Naive thymus-derived CD4-positive, alpha-beta T cell (primary cell): Measurements from ENCODE around the gene HTR6. TPM values are rescaled to one million over a fixed set of nuclear protein-coding genes. Genes with fewer than 3 reads are reported as not detected.

Experiments
- ATAC-seq: fragments of 150-1000 bp; cut with Tn5 transposase; 2 replicates; pipeline ENCODE4 v1.10.0; 2021; ENCODE audit warnings: mild to moderate bottlenecking, moderate library complexity
- CTCF ChIA-PET: fragments of 350-600 bp; sonication (Branson Sonifier 250); formaldehyde crosslinking; loops from one replicate; lab custom pipeline; 2021; ENCODE audit warnings: antibody characterized with exemption; lab: Charles Lee
- POLR2A ChIA-PET: fragments of 350-600 bp; sonication (Branson Sonifier 250); formaldehyde crosslinking; loops from one replicate; lab custom pipeline; 2021; ENCODE audit warnings: antibody characterized with exemption, inconsistent platforms; lab: Charles Lee
- DNase-seq, 9 donors: peaks; one replicate each; pipeline versions ENCODE4 v3.0.0 to v3.0.0-alpha.2; 2020 to 2022; ENCODE audit warnings: mixed read lengths in 1 of 9
- H3K27ac ChIP-seq: one replicate; pipeline ENCODE4 v1.7.0; 2013; ENCODE audit warnings: mild to moderate bottlenecking, low read depth, low read length, moderate library complexity
- H3K27me3 ChIP-seq, 2 donors: one replicate each; pipeline ENCODE4 v1.7.0; 2013; ENCODE audit warnings: low read length in 2 of 2, mild to moderate bottlenecking in 2 of 2, moderate library complexity in 2 of 2; ENCODE audit not compliant: control insufficient read depth in 2 of 2, insufficient read depth in 2 of 2
- H3K36me3 ChIP-seq, 3 experiments: 1 replicate in 2 of 3; 2 replicates in 1 of 3; pipeline ENCODE4 v1.7.0; 2013; ENCODE audit warnings: low read length in 3 of 3, mild to moderate bottlenecking in 3 of 3, moderate library complexity in 1 of 3; ENCODE audit not compliant: insufficient read depth in 3 of 3, control insufficient read depth in 2 of 3
- H3K4me1 ChIP-seq, 2 donors: one replicate each; pipeline ENCODE4 v1.7.0; 2013; ENCODE audit warnings: low read length in 2 of 2, mild to moderate bottlenecking in 2 of 2, moderate library complexity in 1 of 2; ENCODE audit not compliant: control insufficient read depth in 2 of 2, insufficient read depth in 2 of 2
- H3K4me3 ChIP-seq: 2 replicates; pipeline ENCODE4 v1.7.0; 2013; ENCODE audit warnings: mild to moderate bottlenecking, low read length
- H3K9me3 ChIP-seq, 3 experiments: 1 replicate in 2 of 3; 2 replicates in 1 of 3; pipeline ENCODE4 v1.7.0; 2013; ENCODE audit warnings: low read length in 3 of 3; ENCODE audit not compliant: control insufficient read depth in 2 of 3
- H3K27ac Mint-ChIP-seq, 9 donors: one replicate each; pipeline ENCODE4 v1.8.0; 2020 to 2022; ENCODE audit warnings: mixed read lengths in 9 of 9, mild to moderate bottlenecking in 8 of 9, moderate library complexity in 5 of 9, inconsistent platforms in 2 of 9
- H3K27me3 Mint-ChIP-seq, 5 donors: one replicate each; pipeline ENCODE4 v1.8.0; 2021 to 2022; ENCODE audit warnings: mixed read lengths in 5 of 5, mild to moderate bottlenecking in 1 of 5
- H3K36me3 Mint-ChIP-seq, 5 donors: one replicate each; pipeline ENCODE4 v1.8.0; 2020 to 2022; ENCODE audit warnings: mixed read lengths in 5 of 5, mild to moderate bottlenecking in 3 of 5, inconsistent platforms in 1 of 5
- H3K4me1 Mint-ChIP-seq, 7 donors: one replicate each; pipeline ENCODE4 v1.8.0; 2020 to 2022; ENCODE audit warnings: mixed read lengths in 7 of 7, mild to moderate bottlenecking in 3 of 7, inconsistent platforms in 1 of 7
- H3K4me3 Mint-ChIP-seq, 10 donors: one replicate each; pipeline ENCODE4 v1.8.0; 2020 to 2022; ENCODE audit warnings: mild to moderate bottlenecking in 10 of 10, mixed read lengths in 10 of 10, moderate library complexity in 6 of 10, inconsistent platforms in 2 of 10
- H3K9me3 Mint-ChIP-seq, 11 donors: one replicate each; pipeline ENCODE4 v1.8.0; 2020 to 2022; ENCODE audit warnings: mixed read lengths in 11 of 11, mild to moderate bottlenecking in 4 of 11, inconsistent platforms in 1 of 11, moderate library complexity in 1 of 11
- intact Hi-C, 2 donors: fragments of 100-400 bp; cut with micrococcal nuclease; formaldehyde crosslinking; loops; one replicate each; pipeline ENCODE4 v1.15.1; 2023
- polyA plus RNA-seq, 2 donors: library from polyadenylated mRNA; unstranded; fragments of 300-500 nt; fragmentation: Illumina TruSeq; gene quantifications; one replicate each; pipeline ENCODE4 v1.2.3, GENCODE V29; 2021
- total RNA-seq, 6 experiments: library from RNA in 5 of 6; stranded (reverse) in 5 of 6; gene quantifications; 1 replicate in 5 of 6; 2 replicates in 1 of 6; pipeline ENCODE4 v1.2.3 and lab custom pipeline; 2021 to 2026

HTR6 gene
- total and polyA plus RNA-seq, 7 experiments from 2014 or later: 0.13 to 0.92 (median 0.47) TPM; not detected in 3

DNA sequence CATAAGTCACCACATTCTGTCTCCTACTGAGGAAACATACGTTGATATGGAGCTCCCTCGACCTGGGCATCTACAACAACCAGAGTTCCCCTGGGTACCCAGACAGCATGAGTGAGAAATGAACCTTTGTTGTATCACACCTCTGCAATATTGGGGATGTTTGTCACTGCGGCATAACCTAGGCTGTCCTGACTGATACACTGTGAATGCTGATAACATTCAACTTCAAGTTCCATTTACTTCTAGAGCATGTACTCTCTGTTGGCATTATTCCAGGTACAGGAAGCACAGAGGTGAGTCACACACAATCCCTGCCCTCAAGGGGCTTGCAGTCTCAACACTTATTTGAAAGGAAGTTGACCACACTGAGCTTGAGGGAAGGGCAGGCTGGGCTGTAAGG, 65.6 kb downstream of the HTR6 start:
- CTCF ChIA-PET: no interaction called here
- peaks cover 0 to 80% (median 0%) of the 10 kb centered on the region in 3 experiments for H3K36me3 ChIP-seq

More for the DNA sequence above, 65.6 kb downstream of the HTR6 start:
- POLR2A ChIA-PET: no interaction called here
- intact Hi-C loops: no loop called here
- Mint-ChIP-seq H3K4me3 (no peak overlapping the region), H3K27me3 (no peaks in the 10 kb centered on the region), H3K9me3 (peaks cover 0 to 10% (median 4%) of the 10 kb centered on the region in 11 donors), H3K4me1 (no peaks in the 10 kb centered on the region), H3K27ac (no peak overlapping the region), H3K36me3 (peaks cover 24 to 72% (median 34%) of the 10 kb centered on the region in 5 donors)
- ATAC-seq (no peak), DNase-seq (no peak)
- Histone ChIP-seq H3K27ac (no peak overlapping the region), H3K4me3 (no peak overlapping the region), H3K27me3 (no peaks in the 10 kb centered on the region), H3K4me1 (no peaks in the 10 kb centered on the region), H3K9me3 (peaks cover 0 to 6% (median 0%) of the 10 kb centered on the region in 3 experiments)

Other genes starting within 250 kb of the HTR6 start
- 100 to 1,000 TPM; 216 to 519 (median 264) TPM for gene CAPZB, start 179.3 kb upstream of the HTR6 start, total RNA-seq
- 100 to 1,000 TPM; 522 to 559 TPM for gene CAPZB, start 179.3 kb upstream of the HTR6 start, polyA plus RNA-seq
- gene NBL1, start 20.6 kb upstream of the HTR6 start, total RNA-seq: 10 to 100 TPM; 20.7 to 36.1 (median 22.8) TPM
- 1 to 10 TPM; 2.5 to 4.0 TPM for gene NBL1, start 20.6 kb upstream of the HTR6 start, polyA plus RNA-seq
- gene TMCO4, start 135.0 kb downstream of the HTR6 start, total RNA-seq: 10 to 100 TPM; 16.6 to 28.3 (median 18.2) TPM
- gene TMCO4, start 135.0 kb downstream of the HTR6 start, polyA plus RNA-seq: 10 to 100 TPM in 1 of 2 donors, 1 to 10 TPM in 1; 8.9 to 11.3 TPM
- not detected for gene RNF186, start 150.4 kb downstream of the HTR6 start, total RNA-seq
- not detected for gene RNF186, start 150.4 kb downstream of the HTR6 start, polyA plus RNA-seq
- 10 to 100 TPM; 13.1 to 23.6 (median 20.8) TPM for gene OTUD3, start 217.5 kb downstream of the HTR6 start, total RNA-seq
- gene OTUD3, start 217.5 kb downstream of the HTR6 start, polyA plus RNA-seq: 1 to 10 TPM in 1 of 2 donors, under 1 TPM in 1; 0.97 to 2.4 TPM